Hematopoietic multipotent progenitor cell treated with erythropoietin and hydrocortisone succinate and interleukin-3 and kit ligand, for 4 days (in vitro differentiated cells): ENCODE data around the gene TOGARAM1.
"Not testable (repeated sequence)": the region's sequence is repeated elsewhere in the genome, so short reads cannot be mapped to it uniquely, and the experiment has no call there.

ENCODE experiments used
- DNase-seq: peaks from one replicate; pipeline ENCODE4 v3.0.0-alpha.2; 2015

TOGARAM1 gene

GRCh38 chr14:45051180-45051579 lies 89.2 kb downstream of the TOGARAM1 start:
- DNase-seq = no peak

- DNase-seq = no peak
Observed at GRCh38 chr14:45051896-45052295, 89.9 kb downstream of the TOGARAM1 start.

GRCh38 chr14:45057349-45057748 lies 95.4 kb downstream of the TOGARAM1 start:
- no peak for DNase-seq

- no peak for DNase-seq
Observed at GRCh38 chr14:45057881-45058364, 95.9 kb downstream of the TOGARAM1 start.

GRCh38 chr14:45060551-45060950 lies 98.6 kb downstream of the TOGARAM1 start:
- peak; percentile 56 for DNase-seq

- no peak for DNase-seq
Observed at GRCh38 chr14:45065540-45065939, 103.5 kb downstream of the TOGARAM1 start.

GRCh38 chr14:45065956-45066355 lies 104.0 kb downstream of the TOGARAM1 start:
- DNase-seq = no peak

GRCh38 chr14:45066667-45067066 lies 104.7 kb downstream of the TOGARAM1 start:
- no peak for DNase-seq

GRCh38 chr14:45068396-45068795 lies 106.4 kb downstream of the TOGARAM1 start:
- DNase-seq = no peak

- peak; percentile 23 for DNase-seq
Observed at GRCh38 chr14:45070215-45070614, 108.2 kb downstream of the TOGARAM1 start.

GRCh38 chr14:45072126-45072525 lies 110.1 kb downstream of the TOGARAM1 start:
- no peak for DNase-seq

GRCh38 chr14:45073231-45073879 lies 111.4 kb downstream of the TOGARAM1 start:
- DNase-seq = no peak

- DNase-seq = no peak
Observed at GRCh38 chr14:45078323-45078722, 116.3 kb downstream of the TOGARAM1 start.

- DNase-seq = not testable (repeated sequence)
Observed at GRCh38 chr14:45080416-45080968, 118.5 kb downstream of the TOGARAM1 start.

- peak; percentile 22 for DNase-seq
Observed at GRCh38 chr14:45081096-45081495, 119.1 kb downstream of the TOGARAM1 start.

- DNase-seq = no peak
Observed at GRCh38 chr14:45082420-45082819, 120.4 kb downstream of the TOGARAM1 start.

- DNase-seq = no peak
Observed at GRCh38 chr14:45083617-45083975, 121.6 kb downstream of the TOGARAM1 start.

GRCh38 chr14:45083976-45084722 lies 122.2 kb downstream of the TOGARAM1 start, which contains the start of gene PRPF39:
Gene PRPF39 (plus strand): TSS chr14:45084116. CDS start chr14:45095240, 11,124 bp downstream.
- peak; percentile 98 for DNase-seq

GRCh38 chr14:45084946-45085346 lies 123.0 kb downstream of the TOGARAM1 start:
- peak; percentile 50 for DNase-seq

- no peak for DNase-seq
Observed at GRCh38 chr14:45089813-45090212, 127.8 kb downstream of the TOGARAM1 start.

GRCh38 chr14:45091710-45092109 lies 129.7 kb downstream of the TOGARAM1 start:
- no peak for DNase-seq

GRCh38 chr14:45094275-45094674 lies 132.3 kb downstream of the TOGARAM1 start:
- DNase-seq = no peak

GRCh38 chr14:45095143-45095542 lies 133.2 kb downstream of the TOGARAM1 start:
- DNase-seq = no peak

GRCh38 chr14:45096218-45096617 lies 134.2 kb downstream of the TOGARAM1 start:
- DNase-seq = no peak
